ENCODE measurements around the gene LYRM9. TPM values are rescaled to one million over a fixed set of nuclear protein-coding genes. Genes with fewer than 3 reads are reported as not detected.

LYRM9 gene
- total and polyA plus RNA-seq, 2 donors (not counting 1 experiment from before 2014, with no cell fraction given), result 9.7 to 13.7 TPM

DNA sequence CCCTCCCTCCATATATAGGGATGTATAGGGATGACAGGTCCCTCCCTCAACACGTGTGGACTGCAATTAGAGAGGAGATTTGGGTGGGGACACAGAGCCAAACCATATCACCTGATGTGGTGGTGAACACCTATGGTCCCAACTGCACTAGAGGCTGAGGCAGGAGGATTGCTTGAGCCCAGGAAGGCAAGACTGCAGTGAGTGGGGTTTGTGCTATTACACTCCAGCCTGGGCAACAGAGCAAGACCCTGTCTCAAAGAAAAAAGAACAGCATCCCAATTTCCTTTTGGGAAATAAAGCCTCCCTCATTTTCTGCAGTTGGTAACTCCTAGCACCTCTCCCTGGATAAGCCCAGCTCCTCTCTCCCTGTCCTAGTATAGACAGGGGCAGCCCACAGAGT, 23.8 kb upstream of the LYRM9 start:
- Histone ChIP-seq H3K4me2 (ENCODE audit: extremely low read depth, insufficient read depth, low read length) (no peak overlapping the region), H3K9ac (ENCODE audit: insufficient read depth, low read length) (no peak overlapping the region), H3K27ac (ENCODE audit: insufficient read depth, low read length) (no peak overlapping the region), H3K9me3 (ENCODE audit: control insufficient read depth, insufficient read depth, low read depth, low read length) (no peaks in the 10 kb centered on the region), H3K4me1 (ENCODE audit: control insufficient read depth, extremely low read depth, insufficient read depth, low read length) (no peaks in the 10 kb centered on the region), H3K36me3 (ENCODE audit: control insufficient read depth, insufficient read depth, low read length) (no peaks in the 10 kb centered on the region), H2AFZ (ENCODE audit: low read length) (no peak overlapping the region), H4K20me1 (ENCODE audit: control insufficient read depth, extremely low read depth, insufficient read depth, low read length) (no peaks in the 10 kb centered on the region), H3K27me3 (ENCODE audit: control insufficient read depth, insufficient read depth, low read length) (peaks cover 4% of the 10 kb centered on the region), H3K4me3 (replicated peaks in 1 of 4; ENCODE audit: control extremely low read depth in 1 of 4, insufficient read depth in 1 of 4, low read depth in 3 of 4, low read length in 4 of 4) (no peak overlapping the region), H3K79me2 (ENCODE audit: control insufficient read depth, insufficient read depth, low read length) (no peaks in the 10 kb centered on the region)
- TF ChIP-seq EZH2 (IDR thresholded peaks at IDR 0.05; ENCODE audit: low read length, missing control alignments), result no peak
- no peak for TF ChIP-seq CTCF (conservative IDR thresholded peaks at IDR 0.05 in 1 of 2, IDR thresholded peaks at IDR 0.05 in 1 of 2; ENCODE audit: low read depth in 1 of 2, low read length in 2 of 2)
- DNase-seq (ENCODE audit: low read depth in 2 of 2), result no peak

DNA sequence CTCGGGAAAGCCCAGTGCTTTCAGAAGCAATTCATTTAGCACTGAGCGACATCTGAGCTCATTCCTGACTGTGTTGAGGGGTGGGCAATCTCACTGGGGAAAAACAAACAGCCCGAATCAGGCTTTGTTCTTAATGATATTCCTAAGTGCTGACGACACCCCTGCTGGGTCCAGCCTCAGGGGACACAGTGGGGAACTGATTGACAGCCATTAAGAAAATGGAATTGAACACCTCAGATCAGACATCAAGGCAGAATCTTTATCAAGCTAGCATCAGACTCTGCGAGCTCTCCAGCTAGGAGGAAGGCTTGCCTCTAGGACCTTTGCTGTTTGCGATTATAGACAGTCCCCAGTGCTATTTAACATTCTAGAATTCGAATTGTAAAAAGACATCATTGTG, 22.5 kb upstream of the LYRM9 start:
- Histone ChIP-seq H3K4me1 (ENCODE audit: control insufficient read depth, extremely low read depth, insufficient read depth, low read length) (no peaks in the 10 kb centered on the region), H4K20me1 (ENCODE audit: control insufficient read depth, extremely low read depth, insufficient read depth, low read length) (no peaks in the 10 kb centered on the region), H3K27ac (ENCODE audit: insufficient read depth, low read length) (no peak overlapping the region), H3K4me2 (ENCODE audit: extremely low read depth, insufficient read depth, low read length) (no peak overlapping the region), H3K9me3 (ENCODE audit: control insufficient read depth, insufficient read depth, low read depth, low read length) (no peaks in the 10 kb centered on the region), H2AFZ (ENCODE audit: low read length) (no peak overlapping the region), H3K4me3 (replicated peaks in 1 of 4; ENCODE audit: control extremely low read depth in 1 of 4, insufficient read depth in 1 of 4, low read depth in 3 of 4, low read length in 4 of 4) (no peak overlapping the region), H3K27me3 (ENCODE audit: control insufficient read depth, insufficient read depth, low read length) (peaks cover 4% of the 10 kb centered on the region), H3K9ac (ENCODE audit: insufficient read depth, low read length) (no peak overlapping the region), H3K36me3 (ENCODE audit: control insufficient read depth, insufficient read depth, low read length) (no peaks in the 10 kb centered on the region), H3K79me2 (ENCODE audit: control insufficient read depth, insufficient read depth, low read length) (no peaks in the 10 kb centered on the region)
- DNase-seq (ENCODE audit: low read depth in 2 of 2), result no peak
- no peak for TF ChIP-seq EZH2 (IDR thresholded peaks at IDR 0.05; ENCODE audit: low read length, missing control alignments)
- no peak for TF ChIP-seq CTCF (conservative IDR thresholded peaks at IDR 0.05 in 1 of 2, IDR thresholded peaks at IDR 0.05 in 1 of 2; ENCODE audit: low read depth in 1 of 2, low read length in 2 of 2)

- H3K9ac ChIP-seq (ENCODE audit: insufficient read depth, low read length), result no peak overlapping the region
Observed at GRCh38 chr17:27914382-27914781, 21.2 kb upstream of the LYRM9 start.

More at GRCh38 chr17:27914382-27914781, 21.2 kb upstream of the LYRM9 start:
- Histone ChIP-seq H3K4me3 (replicated peaks in 1 of 4; ENCODE audit: control extremely low read depth in 1 of 4, insufficient read depth in 1 of 4, low read depth in 3 of 4, low read length in 4 of 4) (no peak overlapping the region), H3K27ac (ENCODE audit: insufficient read depth, low read length) (no peak overlapping the region), H3K9me3 (ENCODE audit: control insufficient read depth, insufficient read depth, low read depth, low read length) (no peaks in the 10 kb centered on the region), H3K4me1 (ENCODE audit: control insufficient read depth, extremely low read depth, insufficient read depth, low read length) (no peaks in the 10 kb centered on the region), H3K4me2 (ENCODE audit: extremely low read depth, insufficient read depth, low read length) (no peak overlapping the region), H3K27me3 (ENCODE audit: control insufficient read depth, insufficient read depth, low read length) (peaks cover 4% of the 10 kb centered on the region), H3K36me3 (ENCODE audit: control insufficient read depth, insufficient read depth, low read length) (no peaks in the 10 kb centered on the region), H4K20me1 (ENCODE audit: control insufficient read depth, extremely low read depth, insufficient read depth, low read length) (no peaks in the 10 kb centered on the region), H2AFZ (ENCODE audit: low read length) (no peak overlapping the region), H3K79me2 (ENCODE audit: control insufficient read depth, insufficient read depth, low read length) (no peaks in the 10 kb centered on the region)
- no peak for TF ChIP-seq CTCF (conservative IDR thresholded peaks at IDR 0.05 in 1 of 2, IDR thresholded peaks at IDR 0.05 in 1 of 2; ENCODE audit: low read depth in 1 of 2, low read length in 2 of 2)
- no peak for TF ChIP-seq EZH2 (IDR thresholded peaks at IDR 0.05; ENCODE audit: low read length, missing control alignments)
- no peak for DNase-seq (ENCODE audit: low read depth in 2 of 2)
